Testis (tissue), 3 donors: ENCODE measurements around the gene ALOX15. TPM values are rescaled to one million over a fixed set of nuclear protein-coding genes. Genes with fewer than 3 reads are reported as not detected.
"Not testable (repeated sequence)": the region's sequence is repeated elsewhere in the genome, so short reads cannot be mapped to it uniquely, and the experiment has no call there.

ENCODE experiments used
- DNase-seq: peaks from one replicate; pipeline ENCODE4 v3.0.0-alpha.2; 2019
- H3K27ac ChIP-seq, 2 donors: fragments of 200-600 bp; sonication (generic); one replicate each; pipeline ENCODE4 v1.5.1; 2019
- H3K27me3 ChIP-seq: fragments of 200-600 bp; sonication (generic); one replicate; pipeline ENCODE4 v1.5.1; 2019
- H3K36me3 ChIP-seq: fragments of 200-600 bp; sonication (generic); one replicate; pipeline ENCODE4 v1.5.1; 2017; ENCODE audit warnings: low read depth; ENCODE audit errors: missing control alignments
- H3K4me1 ChIP-seq: fragments of 200-600 bp; sonication (generic); one replicate; pipeline ENCODE4 v1.5.1; 2019
- H3K4me3 ChIP-seq, 2 donors: fragments of 200-600 bp; sonication (generic); one replicate each; pipeline ENCODE4 v1.5.1; 2017 to 2019
- H3K9me3 ChIP-seq: fragments of 200-600 bp; sonication (generic); one replicate; pipeline ENCODE4 v1.5.1; 2017
- CTCF ChIP-seq, 3 experiments: fragments of 450-650 bp in 2 of 3; fragments of 200-600 bp in 1 of 3; sonication (generic) in 1 of 3; IDR thresholded peaks; one replicate each; pipeline ENCODE4 v1.5.1; 2016 to 2019; ENCODE audit warnings: antibody characterized with exemption in 3 of 3, mild to moderate bottlenecking in 2 of 3, moderate library complexity in 1 of 3
- POLR2A ChIP-seq: fragments of 450-650 bp; IDR thresholded peaks from one replicate; pipeline ENCODE4 v1.6.1; 2017; ENCODE audit warnings: antibody characterized with exemption, mild to moderate bottlenecking, moderate library complexity
- WGBS, 2 donors: methylation state at CpG; one replicate each; pipeline ENCODE4 v1.1.5; 2018; 5-methylcytosine and 5-hydroxymethylcytosine counted together
- intact Hi-C: fragments of 100-400 bp; cut with DNase I; formaldehyde crosslinking; loops from one replicate; pipeline ENCODE4 v1.15.1; 2023; ENCODE audit warnings: low total_unique reads
- polyA plus RNA-seq: library from polyadenylated mRNA; stranded (reverse); fragments of 350-450 nt; fragmentation: Illumina TruSeq; extraction: RNeasy Lipid Tissue Mini Kit (QIAGEN cat#74804); gene quantifications from one replicate; pipeline ENCODE4 v1.2.3, GENCODE V29; 2014; ENCODE audit warnings: low read depth, low replicate concordance; ENCODE audit not compliant: insufficient read depth
- total RNA-seq, 2 donors: library from RNA; depleted of rRNA; stranded (reverse); fragments of >200 nt; gene quantifications; one replicate each; pipeline ENCODE4 v1.2.3, GENCODE V29; 2016

Gene ALOX15
- total and polyA plus RNA-seq, 3 donors from 2014 or later, result 1.3 to 5.2 (median 2.4) TPM

DNA sequence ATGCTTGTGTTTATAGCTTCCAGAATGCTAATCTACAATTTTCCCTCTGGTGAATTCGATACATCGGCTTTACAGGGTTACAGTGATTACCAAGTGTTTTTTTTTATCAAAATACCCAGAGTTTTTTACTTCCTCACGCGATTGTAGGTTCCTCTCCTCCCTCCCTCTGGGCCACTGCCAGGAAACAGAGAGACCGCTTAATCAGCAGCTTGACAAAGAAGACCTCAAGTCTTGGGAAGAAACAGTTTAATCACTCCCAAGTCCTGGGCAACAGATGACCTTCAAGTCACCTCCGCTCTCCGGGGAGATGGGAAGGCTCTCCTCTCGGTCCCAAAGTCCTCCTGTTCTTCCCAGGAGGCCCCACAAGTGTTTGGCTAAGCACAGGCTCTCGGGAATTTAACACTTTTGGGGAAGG lies 33.7 kb downstream of the ALOX15 start:
- no peaks in the 10 kb centered on the region for H3K9me3 ChIP-seq
- peak; percentile 94 for DNase-seq
- H3K27ac ChIP-seq, result peak overlapping the region; percentile 71 to 86
- intact Hi-C loops, result no loop called here
- WGBS, 2 donors, result 20 to 27% methylated on average over 9 of the region's 9 CpGs
- no peak overlapping the region for H3K4me3 ChIP-seq
- peaks cover 47% of the 10 kb centered on the region for H3K4me1 ChIP-seq
- TF ChIP-seq POLR2A (no peak), CTCF (IDR thresholded peaks at IDR 0.05) (no peak)
- H3K36me3 ChIP-seq, result no peaks in the 10 kb centered on the region
- H3K27me3 ChIP-seq, result no peaks in the 10 kb centered on the region

DNA sequence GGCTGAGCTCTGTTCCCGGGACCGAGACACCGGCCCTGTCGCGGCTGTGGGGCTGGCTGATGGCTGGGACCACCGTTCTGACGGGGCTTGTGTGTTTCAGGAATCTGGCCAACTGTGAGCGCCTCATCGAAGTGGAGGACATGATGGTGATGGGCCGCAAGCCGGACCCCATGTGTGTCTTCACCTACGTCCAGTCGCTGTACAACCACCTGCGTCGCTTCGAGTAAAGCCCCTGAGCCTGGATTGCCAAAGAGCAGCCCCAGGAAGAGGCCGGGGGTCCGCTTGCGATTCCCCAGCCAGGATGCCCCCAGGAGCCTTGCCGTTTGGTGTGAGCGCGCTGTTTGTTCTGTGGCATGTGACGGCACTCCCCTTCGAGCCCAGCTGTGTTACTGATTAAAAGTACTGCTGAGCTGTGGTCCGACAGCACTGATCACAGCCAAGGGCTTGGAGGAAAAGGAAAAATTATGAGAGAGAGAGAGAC lies 34.2 kb downstream of the ALOX15 start:
- H3K36me3 ChIP-seq, result no peaks in the 10 kb centered on the region
- DNase-seq, result peak; percentile 77
- H3K27me3 ChIP-seq, result no peaks in the 10 kb centered on the region
- intact Hi-C loops, result no loop called here
- 54 to 61% methylated on average over 17 to 25 of the region's 25 CpGs for WGBS, 2 donors
- H3K4me1 ChIP-seq, result peaks cover 47% of the 10 kb centered on the region
- no peak overlapping the region for H3K4me3 ChIP-seq
- peak overlapping the region; percentile 71 to 86 for H3K27ac ChIP-seq
- no peaks in the 10 kb centered on the region for H3K9me3 ChIP-seq
- TF ChIP-seq CTCF (IDR thresholded peaks at IDR 0.05), result no peak
- TF ChIP-seq POLR2A, result no peak

GRCh38 chr17:4605826-4606225 lies 35.7 kb downstream of the ALOX15 start:
- Histone ChIP-seq H3K4me3 (no peak overlapping the region), H3K4me1 (peaks cover 47% of the 10 kb centered on the region), H3K36me3 (no peaks in the 10 kb centered on the region), H3K9me3 (no peaks in the 10 kb centered on the region), H3K27ac (peak overlapping the region; percentile 71 to 86), H3K27me3 (no peaks in the 10 kb centered on the region)
- intact Hi-C loops, result no loop called here
- 36 to 70% methylated on average over 11 to 12 of the region's 12 CpGs for WGBS, 2 donors
- no peak for TF ChIP-seq POLR2A
- TF ChIP-seq CTCF (IDR thresholded peaks at IDR 0.05), result no peak
- DNase-seq, result peak; percentile 91

- WGBS, 2 donors, result 84 to 89% methylated on average over 8 to 11 of the region's 11 CpGs
Measured at GRCh38 chr17:4604736-4605135, 36.7 kb downstream of the ALOX15 start.

GRCh38 chr17:4604111-4604644 lies 37.3 kb downstream of the ALOX15 start:
- peaks cover 51% of the 10 kb centered on the region for H3K4me1 ChIP-seq
- no peak overlapping the region for H3K4me3 ChIP-seq
- no peaks in the 10 kb centered on the region for H3K27me3 ChIP-seq
- intact Hi-C loops, result no loop called here
- TF ChIP-seq POLR2A, result no peak
- TF ChIP-seq CTCF (IDR thresholded peaks at IDR 0.05), result no peak
- H3K27ac ChIP-seq, result peak overlapping the region in 1 of 2 donors; percentile 23
- WGBS, 2 donors, result 59 to 83% methylated on average over 8 to 18 of the region's 18 CpGs
- DNase-seq, result peak; percentile 92
- H3K9me3 ChIP-seq, result no peaks in the 10 kb centered on the region
- no peaks in the 10 kb centered on the region for H3K36me3 ChIP-seq

More at GRCh38 chr17:4604736-4605135, 36.7 kb downstream of the ALOX15 start:
- H3K36me3 ChIP-seq, H3K9me3 ChIP-seq, intact Hi-C loops, H3K4me3 ChIP-seq, DNase-seq, H3K27me3 ChIP-seq: not testable (repeated sequence)
- H3K4me1 ChIP-seq, result peaks cover 50% of the 10 kb centered on the region
- peak overlapping the region in 1 of 2 donors; percentile 86 for H3K27ac ChIP-seq
